ENCODE results near the gene MPZL1. TPM values are rescaled to one million over a fixed set of nuclear protein-coding genes. Genes with fewer than 3 reads are reported as not detected.

Gene MPZL1
- polyA plus RNA-seq, 2 of the 4 experiments (the other 2 are of a cell fraction), result 92.6 to 178 TPM

- ChIA-PET POLR2A (interaction anchor here (1.2 to 1.3 kb wide), 4 partner anchors 9 to 117 kb away, joined by 4 to 5 read pairs (median 5); partner anchors contain the start of gene MPC2), CTCF (interaction anchor here (1.1 to 1.6 kb wide), 2 partner anchors 132 to 149 kb away, joined by 3 read pairs; no protein-coding TSS in a partner anchor)
- peak overlapping the region; percentile 71 for H3K4me2 ChIP-seq
- FAIRE-seq (no peak), DNase-seq (ENCODE audit: low read depth in 1 of 2, low spot score in 1 of 2) (peak; percentile 84 to 85), ATAC-seq (peak; percentile 97 to 98)
- peaks cover 24% of the 10 kb centered on the region for H3K4me1 ChIP-seq
- H3K9me3 ChIP-seq, result peaks cover 9% of the 10 kb centered on the region; the same call in 1 of the 3 replicates
- peak overlapping the region; percentile 23; the same call in 2 of the 3 replicates for H3K4me3 ChIP-seq
- TF ChIP-seq HOXB5 (CRISPR knock-in tag; IDR thresholded peaks at IDR 0.05) (no peak), NFE2L2 (conservative IDR thresholded peaks at IDR 0.05; ENCODE audit: low read length) (peak; percentile 94), HOXB13 (CRISPR knock-in tag; IDR thresholded peaks at IDR 0.05; ENCODE audit: low read depth) (peak; percentile 62; the same call in 1 of the 2 replicates), BHLHE40 (IDR thresholded peaks at IDR 0.05; ENCODE audit: low read depth, low read length) (no peak), FOSL2 (IDR thresholded peaks at IDR 0.05) (no peak), FOSL2 (CRISPR knock-in tag; IDR thresholded peaks at IDR 0.05) (peak; percentile 90), JUN (IDR thresholded peaks at IDR 0.05) (0 out of 5 replicates have a peak, but pooled peaks of 1 of the 2 experiments have one; percentile 30), MAFK (IDR thresholded peaks at IDR 0.05; ENCODE audit: partially characterized antibody) (peak; percentile 100), EP300 (IDR thresholded peaks at IDR 0.05) (no peak), BCL3 (IDR thresholded peaks at IDR 0.05) (no peak), E2F6 (IDR thresholded peaks at IDR 0.05; ENCODE audit: borderline replicate concordance, low read depth) (peak; percentile 89), GATA3 (IDR thresholded peaks at IDR 0.05; ENCODE audit: borderline replicate concordance) (peak; percentile 25; the same call in 1 of the 2 replicates), POLR2A (IDR thresholded peaks at IDR 0.05; ENCODE audit: low read length) (peak; percentile 56), ZSCAN20 (CRISPR knock-in tag; IDR thresholded peaks at IDR 0.05) (no peak), TFCP2L1 (CRISPR knock-in tag; IDR thresholded peaks at IDR 0.05) (no peak; the same call in 1 of the 2 replicates), REST (IDR thresholded peaks at IDR 0.05) (no peak), MAX (IDR thresholded peaks at IDR 0.05) (peak; percentile 85), FOXS1 (CRISPR knock-in tag; IDR thresholded peaks at IDR 0.05) (0 out of 2 replicates have a peak, but pooled peaks have one; percentile 28), MYC (IDR thresholded peaks at IDR 0.05; ENCODE audit: borderline replicate concordance, low read length) (no peak), HDAC2 (IDR thresholded peaks at IDR 0.05) (no peak), PHF8 (IDR thresholded peaks at IDR 0.05; ENCODE audit: borderline replicate concordance, low read depth) (peak; percentile 51; the same call in 1 of the 2 replicates), USF2 (IDR thresholded peaks at IDR 0.05) (no peak), CBX8 (IDR thresholded peaks at IDR 0.05) (no peak), RAD21 (conservative IDR thresholded peaks at IDR 0.05 in 1 of 2, IDR thresholded peaks at IDR 0.05 in 1 of 2) (0 out of 5 replicates have a peak, but pooled peaks of 1 of the 2 experiments have one; percentile 19), ATOH8 (CRISPR knock-in tag; IDR thresholded peaks at IDR 0.05; ENCODE audit: low read depth) (peak; percentile 52; the same call in 1 of the 2 replicates)
- H3K27ac ChIP-seq, result peak overlapping the region; percentile 77 to 87
- WGBS (ENCODE audit: missing lambda C conversion rate), result 17% methylated on average over 20 of the region's 35 CpGs
Observed at GRCh38 chr1:167819849-167820683, 98.3 kb downstream of the MPZL1 start.

Measured in A549 (cell line).